ENCODE measurements around the gene CXCL11. TPM values are rescaled to one million over a fixed set of nuclear protein-coding genes. Genes with fewer than 3 reads are reported as not detected.

The CXCL11 gene
- polyA plus RNA-seq, 1 donor (not counting 4 experiments of a cell fraction or from before 2014, with no cell fraction given), result 0.93 TPM

DNA sequence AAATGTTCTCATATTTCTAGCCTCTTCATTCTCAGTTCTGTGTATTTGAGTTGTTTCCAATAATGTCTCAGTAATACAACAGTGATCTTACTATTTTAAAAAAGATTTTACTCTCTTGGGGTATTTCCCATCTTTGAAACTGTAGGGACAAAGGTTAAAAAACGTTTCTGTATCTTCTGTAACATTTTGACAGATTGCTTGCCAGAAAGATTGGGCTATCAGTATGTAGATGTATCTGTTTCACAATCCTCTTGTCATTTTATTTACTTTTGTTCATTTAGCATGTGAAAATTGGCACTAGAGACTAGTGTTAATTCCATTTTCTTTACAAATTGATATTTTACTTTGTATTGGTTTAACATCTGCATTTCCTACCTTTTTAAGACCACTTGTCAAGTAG, 22.3 kb downstream of the CXCL11 start:
- Histone ChIP-seq H3K36me3 (ENCODE audit: control insufficient read depth in 2 of 2, extremely low read depth in 1 of 2, insufficient read depth in 2 of 2, low read length in 2 of 2) (no peaks in the 10 kb centered on the region), H3K4me3 (ENCODE audit: control insufficient read depth in 2 of 3, extremely low read depth in 1 of 3, insufficient read depth in 2 of 3, low read depth in 1 of 3, low read length in 3 of 3) (no peak overlapping the region), H4K20me1 (ENCODE audit: control insufficient read depth, extremely low read depth, insufficient read depth, low read length) (no peaks in the 10 kb centered on the region), H2AFZ (ENCODE audit: control insufficient read depth, low read length) (no peak overlapping the region), H3K4me1 (ENCODE audit: control insufficient read depth, extremely low read depth, insufficient read depth, low read length) (peaks cover 37% of the 10 kb centered on the region), H3K9me1 (ENCODE audit: control insufficient read depth, extremely low read depth, insufficient read depth, low read length) (no peaks in the 10 kb centered on the region), H3K4me2 (ENCODE audit: control insufficient read depth, extremely low read depth, insufficient read depth, low read depth, low read length) (no peak overlapping the region), H3K79me2 (ENCODE audit: control insufficient read depth, insufficient read depth, low read length) (no peaks in the 10 kb centered on the region), H3K9ac (ENCODE audit: control insufficient read depth, extremely low read depth, insufficient read depth, low read length) (no peak overlapping the region), H3K9me3 (ENCODE audit: control insufficient read depth, low read depth, low read length) (no peaks in the 10 kb centered on the region), H3K27me3 (ENCODE audit: control insufficient read depth, extremely low read depth, insufficient read depth, low read length) (no peaks in the 10 kb centered on the region), H3K27ac (ENCODE audit: control insufficient read depth, insufficient read depth, low read length) (no peak overlapping the region)
- dilution Hi-C loops (cut with MboI; ENCODE audit: extremely low pct_ligation_motif_present, low sequenced_read_pairs), result no loop called here
- TF ChIP-seq, protein P1, sequence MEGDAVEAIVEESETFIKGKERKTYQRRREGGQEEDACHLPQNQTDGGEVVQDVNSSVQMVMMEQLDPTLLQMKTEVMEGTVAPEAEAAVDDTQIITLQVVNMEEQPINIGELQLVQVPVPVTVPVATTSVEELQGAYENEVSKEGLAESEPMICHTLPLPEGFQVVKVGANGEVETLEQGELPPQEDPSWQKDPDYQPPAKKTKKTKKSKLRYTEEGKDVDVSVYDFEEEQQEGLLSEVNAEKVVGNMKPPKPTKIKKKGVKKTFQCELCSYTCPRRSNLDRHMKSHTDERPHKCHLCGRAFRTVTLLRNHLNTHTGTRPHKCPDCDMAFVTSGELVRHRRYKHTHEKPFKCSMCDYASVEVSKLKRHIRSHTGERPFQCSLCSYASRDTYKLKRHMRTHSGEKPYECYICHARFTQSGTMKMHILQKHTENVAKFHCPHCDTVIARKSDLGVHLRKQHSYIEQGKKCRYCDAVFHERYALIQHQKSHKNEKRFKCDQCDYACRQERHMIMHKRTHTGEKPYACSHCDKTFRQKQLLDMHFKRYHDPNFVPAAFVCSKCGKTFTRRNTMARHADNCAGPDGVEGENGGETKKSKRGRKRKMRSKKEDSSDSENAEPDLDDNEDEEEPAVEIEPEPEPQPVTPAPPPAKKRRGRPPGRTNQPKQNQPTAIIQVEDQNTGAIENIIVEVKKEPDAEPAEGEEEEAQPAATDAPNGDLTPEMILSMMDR (optimal IDR thresholded peaks at IDR 0.05 in 1 of 3, IDR thresholded peaks at IDR 0.05 in 1 of 3, conservative IDR thresholded peaks at IDR 0.05 in 1 of 3; ENCODE audit: extremely low read depth in 1 of 3, insufficient read depth in 2 of 3, low read length in 3 of 3), result no peak
- TF ChIP-seq EZH2 (IDR thresholded peaks at IDR 0.05; ENCODE audit: low read length), result no peak
- no peak for FAIRE-seq
- DNase-seq (ENCODE audit: low read depth, low spot score), result no peak

DNA sequence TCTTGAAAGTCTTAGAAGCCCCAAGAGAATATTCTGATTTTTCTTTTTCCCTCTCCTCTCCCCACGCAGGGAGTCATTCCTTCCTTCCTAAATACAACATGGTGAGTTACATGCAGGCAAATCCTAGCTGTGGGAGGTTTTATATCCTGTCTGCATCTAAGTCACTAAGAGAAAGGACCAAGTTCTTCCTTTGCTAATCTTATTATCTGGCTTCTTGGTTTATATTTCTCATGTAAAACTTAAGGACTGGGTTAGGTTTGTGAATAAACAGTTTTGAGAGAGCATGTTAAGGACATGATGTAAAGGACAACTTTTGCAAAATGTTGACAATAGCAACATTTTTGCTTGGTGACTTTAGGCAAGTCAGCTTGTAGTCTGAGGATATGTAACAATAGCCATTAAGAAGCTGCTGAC, 23.5 kb downstream of the CXCL11 start:
- TF ChIP-seq EZH2 (IDR thresholded peaks at IDR 0.05; ENCODE audit: low read length), result no peak
- TF ChIP-seq, protein P1 (optimal IDR thresholded peaks at IDR 0.05 in 1 of 3, IDR thresholded peaks at IDR 0.05 in 1 of 3, conservative IDR thresholded peaks at IDR 0.05 in 1 of 3; ENCODE audit: extremely low read depth in 1 of 3, insufficient read depth in 2 of 3, low read length in 3 of 3), result no peak

More for the DNA sequence above, 23.5 kb downstream of the CXCL11 start:
- DNase-seq (ENCODE audit: low read depth, low spot score) (no peak), FAIRE-seq (peak; percentile 26)
- Histone ChIP-seq H3K36me3 (ENCODE audit: control insufficient read depth in 2 of 2, extremely low read depth in 1 of 2, insufficient read depth in 2 of 2, low read length in 2 of 2) (no peaks in the 10 kb centered on the region), H3K9ac (ENCODE audit: control insufficient read depth, extremely low read depth, insufficient read depth, low read length) (peak overlapping the region; percentile 18), H3K4me3 (ENCODE audit: control insufficient read depth in 2 of 3, extremely low read depth in 1 of 3, insufficient read depth in 2 of 3, low read depth in 1 of 3, low read length in 3 of 3) (peak overlapping the region in 2 of 3 experiments; percentile 6 to 36), H2AFZ (ENCODE audit: control insufficient read depth, low read length) (peak overlapping the region; percentile 78), H3K27me3 (ENCODE audit: control insufficient read depth, extremely low read depth, insufficient read depth, low read length) (no peaks in the 10 kb centered on the region), H3K27ac (ENCODE audit: control insufficient read depth, insufficient read depth, low read length) (peak overlapping the region; percentile 67), H3K4me1 (ENCODE audit: control insufficient read depth, extremely low read depth, insufficient read depth, low read length) (peaks cover 38% of the 10 kb centered on the region), H3K9me1 (ENCODE audit: control insufficient read depth, extremely low read depth, insufficient read depth, low read length) (no peaks in the 10 kb centered on the region), H3K4me2 (ENCODE audit: control insufficient read depth, extremely low read depth, insufficient read depth, low read depth, low read length) (peak overlapping the region; percentile 55), H4K20me1 (ENCODE audit: control insufficient read depth, extremely low read depth, insufficient read depth, low read length) (no peaks in the 10 kb centered on the region), H3K9me3 (ENCODE audit: control insufficient read depth, low read depth, low read length) (no peaks in the 10 kb centered on the region), H3K79me2 (ENCODE audit: control insufficient read depth, insufficient read depth, low read length) (no peaks in the 10 kb centered on the region)
- dilution Hi-C loops (cut with MboI; ENCODE audit: extremely low pct_ligation_motif_present, low sequenced_read_pairs), result no loop called here

All from keratinocyte (primary cell).